HepG2 (cell line): Measurements from ENCODE around the gene CERS4. TPM values are rescaled to one million over a fixed set of nuclear protein-coding genes. Genes with fewer than 3 reads are reported as not detected.

Experiments
- MEF2D ChIP-seq: sonication (generic); formaldehyde crosslinking; IDR thresholded peaks from 2 replicates; pipeline ENCODE4 v1.5.1; 2020; ENCODE audit warnings: mild to moderate bottlenecking, missing genetic modification reagents
- NFKB2 ChIP-seq: sonication (generic); formaldehyde crosslinking; IDR thresholded peaks from 2 replicates; pipeline ENCODE4 v1.4.0; 2020; ENCODE audit warnings: missing genetic modification reagents, borderline replicate concordance
- PCBP1 ChIP-seq: fragments of 200-400 bp; formaldehyde crosslinking; IDR thresholded peaks from 2 replicates; pipeline ENCODE4 v1.6.1; 2017; ENCODE audit warnings: mild to moderate bottlenecking, low read depth, low read length, borderline replicate concordance
- RBFOX2 ChIP-seq: fragments of 200-400 bp; formaldehyde crosslinking; IDR thresholded peaks from 2 replicates; pipeline ENCODE4 v1.6.1; 2017; ENCODE audit warnings: low read depth, mild to moderate bottlenecking, low read length
- RORA ChIP-seq: sonication (generic); formaldehyde crosslinking; IDR thresholded peaks from 2 replicates; pipeline ENCODE4 v1.5.0; 2020; ENCODE audit warnings: mild to moderate bottlenecking, missing genetic modification reagents, moderate library complexity
- SIN3B ChIP-seq: fragments of 150-350 bp; IDR thresholded peaks from 2 replicates; pipeline ENCODE4 v1.6.1; 2014; ENCODE audit warnings: low read length
- ZEB1 ChIP-seq: IDR thresholded peaks from 2 replicates; pipeline ENCODE4 v1.6.1; 2012; ENCODE audit warnings: mild to moderate bottlenecking, low read depth, inconsistent platforms; ENCODE audit not compliant: insufficient replicate concordance
- ZFP82 ChIP-seq: sonication (generic); formaldehyde crosslinking; IDR thresholded peaks from 2 replicates; pipeline ENCODE4 v1.5.1; 2020; ENCODE audit warnings: mild to moderate bottlenecking, missing genetic modification reagents, borderline replicate concordance
- ZNF232 ChIP-seq: sonication (generic); formaldehyde crosslinking; IDR thresholded peaks from 2 replicates; pipeline ENCODE4 v1.4.0; 2020; ENCODE audit warnings: missing genetic modification reagents, borderline replicate concordance
- ZNF337 ChIP-seq: sonication (generic); formaldehyde crosslinking; IDR thresholded peaks from 2 replicates; pipeline ENCODE4 v1.5.1; 2020; ENCODE audit warnings: missing genetic modification reagents, low read depth, mild to moderate bottlenecking, borderline replicate concordance
- ZNF615 ChIP-seq: sonication (generic); formaldehyde crosslinking; IDR thresholded peaks from 2 replicates; pipeline ENCODE4 v1.5.0; 2020; ENCODE audit warnings: mild to moderate bottlenecking, missing genetic modification reagents, borderline replicate concordance
- ZNF724P ChIP-seq: sonication (generic); formaldehyde crosslinking; IDR thresholded peaks from 2 replicates; pipeline ENCODE4 v1.8.0; 2022; ENCODE audit warnings: missing genetic modification reagents, borderline replicate concordance
- ZNF878 ChIP-seq: sonication (generic); formaldehyde crosslinking; IDR thresholded peaks from 2 replicates; pipeline ENCODE4 v1.8.1; 2023; ENCODE audit warnings: mild to moderate bottlenecking, missing genetic modification reagents, moderate library complexity
- ZSCAN12 ChIP-seq: sonication (generic); formaldehyde crosslinking; IDR thresholded peaks from 2 replicates; pipeline ENCODE4 v1.9.0; 2021; ENCODE audit warnings: mild to moderate bottlenecking, missing genetic modification reagents
- polyA plus RNA-seq, 8 experiments: library from polyadenylated mRNA; depleted of rRNA in 3 of 8; stranded (reverse) in 7 of 8; unstranded in 1 of 8; fragments of >200 nt; fragmentation: Illumina TruSeq in 4 of 8; extraction: Trizol in 4 of 8; gene quantifications; 2 replicates each; pipeline versions ENCODE4 v1.2.1 to v1.2.3, GENCODE V29; 2011 to 2016; ENCODE audit warnings: low read depth in 4 of 8, missing spikeins in 1 of 8, mixed read lengths in 1 of 8; ENCODE audit not compliant: insufficient read depth in 1 of 8
- total RNA-seq, 5 experiments: library from RNA; depleted of rRNA; stranded (reverse); fragments of >200 nt; fragmentation: Illumina TruSeq; extraction: Trizol; gene quantifications; 2 replicates each; pipeline ENCODE4 v1.2.3, GENCODE V29; 2016; ENCODE audit warnings: low read depth in 1 of 5
- TF ChIP-seq, protein P1 (sequence below): sonication (generic); formaldehyde crosslinking; IDR thresholded peaks from 2 replicates; pipeline ENCODE4 v1.5.1; 2020; ENCODE audit warnings: missing genetic modification reagents, mild to moderate bottlenecking, borderline replicate concordance
- TF ChIP-seq, protein P2 (sequence below): sonication (generic); formaldehyde crosslinking; IDR thresholded peaks from 2 replicates; pipeline ENCODE4 v1.4.0; 2020; ENCODE audit warnings: mild to moderate bottlenecking, missing genetic modification reagents
- TF ChIP-seq, protein P3 (sequence below): sonication (generic); formaldehyde crosslinking; IDR thresholded peaks from 2 replicates; pipeline ENCODE4 v1.8.0; 2022; ENCODE audit warnings: missing genetic modification reagents, mild to moderate bottlenecking, moderate library complexity, borderline replicate concordance
- TF ChIP-seq, protein P4 (sequence below): sonication (generic); formaldehyde crosslinking; IDR thresholded peaks from 2 replicates; pipeline ENCODE4 v1.8.0; 2022; ENCODE audit warnings: low read depth, missing genetic modification reagents
- TF ChIP-seq, protein P5 (sequence below): sonication (generic); formaldehyde crosslinking; IDR thresholded peaks from 2 replicates; pipeline ENCODE4 v1.9.0; 2022; ENCODE audit warnings: low read depth, missing genetic modification reagents

CERS4 gene
- total and polyA plus RNA-seq, 2 of the 13 experiments (the other 11 are each of a cell fraction or from before 2014, with no cell fraction given), result 74.7 to 83.5 TPM

DNA sequence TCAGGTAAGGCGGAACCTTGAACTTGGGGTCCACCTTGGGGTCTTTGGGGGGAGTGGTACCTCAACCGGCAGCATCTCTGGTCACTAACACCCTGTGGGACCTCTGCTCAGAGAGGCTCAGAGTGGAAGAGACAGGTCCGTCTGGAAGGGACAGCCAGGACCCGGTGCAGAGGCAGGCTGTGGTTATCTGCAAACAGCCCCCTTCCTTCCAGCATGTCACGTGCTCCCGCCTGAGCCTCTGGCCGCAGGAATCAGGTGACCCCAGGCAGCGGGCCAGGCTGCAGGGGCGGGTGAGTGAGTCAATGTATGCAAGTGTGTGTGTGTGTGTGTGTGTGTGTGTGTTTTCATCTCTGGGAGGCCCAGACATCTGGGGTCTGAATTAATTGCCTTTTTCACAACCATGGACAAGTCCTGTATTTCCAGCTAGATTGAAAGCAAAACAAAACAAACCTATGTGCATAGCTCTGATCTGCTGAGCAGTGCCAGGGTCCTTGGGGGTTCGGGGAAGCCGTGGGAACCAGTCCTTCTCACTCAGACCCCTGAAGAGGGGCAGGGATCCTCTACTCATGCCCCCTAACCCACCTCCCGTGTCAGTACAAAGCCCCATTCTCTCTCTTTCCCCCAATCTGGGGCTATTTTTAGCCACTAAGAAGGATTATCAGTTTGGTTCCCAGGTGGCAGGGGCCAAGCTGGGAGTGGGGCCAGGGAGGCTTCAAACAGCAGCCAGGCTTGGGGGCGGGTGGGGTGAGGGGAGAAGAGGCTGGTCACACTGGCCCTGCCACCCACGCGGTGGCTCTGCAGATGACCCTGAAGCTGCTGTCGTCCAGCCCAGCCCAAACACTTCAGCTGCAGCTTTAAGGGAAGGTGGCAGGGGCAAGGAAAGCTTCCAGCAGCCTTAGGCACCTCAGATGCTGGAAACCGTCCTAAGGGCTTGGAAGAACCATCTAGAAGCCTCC, 31.4 kb downstream of the CERS4 start (continued):
- TF ChIP-seq ZNF615 (CRISPR knock-in tag) (0 out of 2 replicates have a peak, but pooled peaks have one; percentile 20), PCBP1 (no peak), ZEB1 (no peak), ZSCAN12 (CRISPR knock-in tag) (no peak), ZNF232 (CRISPR knock-in tag) (no peak), MEF2D (0 out of 2 replicates have a peak, but pooled peaks have one; percentile 40), RORA (CRISPR knock-in tag) (no peak), ZNF878 (CRISPR knock-in tag) (no peak; the same call in 1 of the 2 replicates), ZFP82 (CRISPR knock-in tag) (no peak), NFKB2 (CRISPR knock-in tag) (peak; percentile 78; the same call in 1 of the 2 replicates), ZNF724P (CRISPR knock-in tag) (no peak), SIN3B (no peak), RBFOX2 (0 out of 2 replicates have a peak, but pooled peaks have one; percentile 16), ZNF337 (CRISPR knock-in tag) (no peak)
- TF ChIP-seq, protein P1, sequence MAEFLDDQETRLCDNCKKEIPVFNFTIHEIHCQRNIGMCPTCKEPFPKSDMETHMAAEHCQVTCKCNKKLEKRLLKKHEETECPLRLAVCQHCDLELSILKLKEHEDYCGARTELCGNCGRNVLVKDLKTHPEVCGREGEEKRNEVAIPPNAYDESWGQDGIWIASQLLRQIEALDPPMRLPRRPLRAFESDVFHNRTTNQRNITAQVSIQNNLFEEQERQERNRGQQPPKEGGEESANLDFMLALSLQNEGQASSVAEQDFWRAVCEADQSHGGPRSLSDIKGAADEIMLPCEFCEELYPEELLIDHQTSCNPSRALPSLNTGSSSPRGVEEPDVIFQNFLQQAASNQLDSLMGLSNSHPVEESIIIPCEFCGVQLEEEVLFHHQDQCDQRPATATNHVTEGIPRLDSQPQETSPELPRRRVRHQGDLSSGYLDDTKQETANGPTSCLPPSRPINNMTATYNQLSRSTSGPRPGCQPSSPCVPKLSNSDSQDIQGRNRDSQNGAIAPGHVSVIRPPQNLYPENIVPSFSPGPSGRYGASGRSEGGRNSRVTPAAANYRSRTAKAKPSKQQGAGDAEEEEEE (CRISPR knock-in tag), result no peak
- TF ChIP-seq, protein P2, sequence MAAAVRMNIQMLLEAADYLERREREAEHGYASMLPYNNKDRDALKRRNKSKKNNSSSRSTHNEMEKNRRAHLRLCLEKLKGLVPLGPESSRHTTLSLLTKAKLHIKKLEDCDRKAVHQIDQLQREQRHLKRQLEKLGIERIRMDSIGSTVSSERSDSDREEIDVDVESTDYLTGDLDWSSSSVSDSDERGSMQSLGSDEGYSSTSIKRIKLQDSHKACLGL, result 0 out of 2 replicates have a peak, but pooled peaks have one; percentile 35
- TF ChIP-seq, protein P3, sequence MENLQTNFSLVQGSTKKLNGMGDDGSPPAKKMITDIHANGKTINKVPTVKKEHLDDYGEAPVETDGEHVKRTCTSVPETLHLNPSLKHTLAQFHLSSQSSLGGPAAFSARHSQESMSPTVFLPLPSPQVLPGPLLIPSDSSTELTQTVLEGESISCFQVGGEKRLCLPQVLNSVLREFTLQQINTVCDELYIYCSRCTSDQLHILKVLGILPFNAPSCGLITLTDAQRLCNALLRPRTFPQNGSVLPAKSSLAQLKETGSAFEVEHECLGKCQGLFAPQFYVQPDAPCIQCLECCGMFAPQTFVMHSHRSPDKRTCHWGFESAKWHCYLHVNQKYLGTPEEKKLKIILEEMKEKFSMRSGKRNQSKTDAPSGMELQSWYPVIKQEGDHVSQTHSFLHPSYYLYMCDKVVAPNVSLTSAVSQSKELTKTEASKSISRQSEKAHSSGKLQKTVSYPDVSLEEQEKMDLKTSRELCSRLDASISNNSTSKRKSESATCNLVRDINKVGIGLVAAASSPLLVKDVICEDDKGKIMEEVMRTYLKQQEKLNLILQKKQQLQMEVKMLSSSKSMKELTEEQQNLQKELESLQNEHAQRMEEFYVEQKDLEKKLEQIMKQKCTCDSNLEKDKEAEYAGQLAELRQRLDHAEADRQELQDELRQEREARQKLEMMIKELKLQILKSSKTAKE (CRISPR knock-in tag), result no peak; the same call in 1 of the 2 replicates
- TF ChIP-seq, protein P4, sequence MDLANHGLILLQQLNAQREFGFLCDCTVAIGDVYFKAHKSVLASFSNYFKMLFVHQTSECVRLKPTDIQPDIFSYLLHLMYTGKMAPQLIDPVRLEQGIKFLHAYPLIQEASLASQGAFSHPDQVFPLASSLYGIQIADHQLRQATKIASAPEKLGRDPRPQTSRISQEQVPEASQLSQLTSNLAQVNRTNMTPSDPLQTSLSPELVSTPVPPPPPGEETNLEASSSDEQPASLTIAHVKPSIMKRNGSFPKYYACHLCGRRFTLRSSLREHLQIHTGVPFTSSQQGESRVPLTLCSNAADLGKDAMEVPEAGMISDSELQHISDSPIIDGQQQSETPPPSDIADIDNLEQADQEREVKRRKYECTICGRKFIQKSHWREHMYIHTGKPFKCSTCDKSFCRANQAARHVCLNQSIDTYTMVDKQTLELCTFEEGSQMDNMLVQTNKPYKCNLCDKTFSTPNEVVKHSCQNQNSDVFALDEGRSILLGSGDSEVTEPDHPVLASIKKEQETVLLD (CRISPR knock-in tag), result no peak
- TF ChIP-seq, protein P5, sequence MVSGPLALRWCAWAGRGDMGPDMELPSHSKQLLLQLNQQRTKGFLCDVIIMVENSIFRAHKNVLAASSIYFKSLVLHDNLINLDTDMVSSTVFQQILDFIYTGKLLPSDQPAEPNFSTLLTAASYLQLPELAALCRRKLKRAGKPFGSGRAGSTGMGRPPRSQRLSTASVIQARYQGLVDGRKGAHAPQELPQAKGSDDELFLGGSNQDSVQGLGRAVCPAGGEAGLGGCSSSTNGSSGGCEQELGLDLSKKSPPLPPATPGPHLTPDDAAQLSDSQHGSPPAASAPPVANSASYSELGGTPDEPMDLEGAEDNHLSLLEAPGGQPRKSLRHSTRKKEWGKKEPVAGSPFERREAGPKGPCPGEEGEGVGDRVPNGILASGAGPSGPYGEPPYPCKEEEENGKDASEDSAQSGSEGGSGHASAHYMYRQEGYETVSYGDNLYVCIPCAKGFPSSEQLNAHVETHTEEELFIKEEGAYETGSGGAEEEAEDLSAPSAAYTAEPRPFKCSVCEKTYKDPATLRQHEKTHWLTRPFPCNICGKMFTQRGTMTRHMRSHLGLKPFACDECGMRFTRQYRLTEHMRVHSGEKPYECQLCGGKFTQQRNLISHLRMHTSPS, result peak; percentile 54; the same call in 1 of the 2 replicates
